Measurements from ENCODE around the gene DYRK2.

DNA sequence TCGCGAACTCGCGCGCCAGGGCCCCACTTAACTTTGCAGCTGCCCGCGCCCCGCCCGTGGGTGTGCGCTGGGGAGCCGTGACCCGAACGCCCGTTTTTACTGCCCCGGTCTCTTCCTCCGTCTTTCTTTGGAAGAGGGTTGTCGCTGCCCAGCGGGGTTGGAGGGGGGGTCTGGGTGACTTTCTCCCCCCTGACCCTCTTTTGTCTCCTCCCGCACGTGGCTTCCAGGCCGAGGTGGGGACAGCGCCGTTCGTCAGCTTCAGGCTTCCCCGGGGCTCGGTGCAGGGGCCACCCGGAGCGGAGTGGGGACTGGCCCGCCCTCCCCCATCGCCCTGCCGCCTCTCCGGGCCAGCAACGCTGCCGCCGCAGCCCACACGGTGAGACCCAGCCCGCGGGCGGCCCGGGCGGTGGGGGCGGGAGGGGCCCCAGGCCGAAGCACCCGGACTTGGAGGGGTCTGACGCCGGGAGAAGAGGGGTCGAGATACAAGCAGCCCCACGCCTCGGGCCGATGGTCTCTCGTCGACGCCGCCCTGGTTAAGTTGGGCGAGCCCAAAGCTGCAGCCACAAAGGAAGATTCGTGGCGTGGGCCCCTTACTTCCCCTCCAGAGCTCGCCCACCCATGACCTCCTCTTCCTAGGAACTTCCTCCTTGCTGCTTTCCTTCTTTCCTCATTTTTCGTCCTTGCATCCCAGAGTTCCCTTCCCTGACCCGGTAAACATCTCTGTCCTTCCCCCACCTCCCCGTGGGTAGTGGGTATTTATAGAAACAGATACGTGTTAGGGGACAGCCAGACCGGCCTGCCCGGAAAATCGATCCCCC is 1.2 kb downstream of the DYRK2 start:
- TF ChIP-seq, protein P1, sequence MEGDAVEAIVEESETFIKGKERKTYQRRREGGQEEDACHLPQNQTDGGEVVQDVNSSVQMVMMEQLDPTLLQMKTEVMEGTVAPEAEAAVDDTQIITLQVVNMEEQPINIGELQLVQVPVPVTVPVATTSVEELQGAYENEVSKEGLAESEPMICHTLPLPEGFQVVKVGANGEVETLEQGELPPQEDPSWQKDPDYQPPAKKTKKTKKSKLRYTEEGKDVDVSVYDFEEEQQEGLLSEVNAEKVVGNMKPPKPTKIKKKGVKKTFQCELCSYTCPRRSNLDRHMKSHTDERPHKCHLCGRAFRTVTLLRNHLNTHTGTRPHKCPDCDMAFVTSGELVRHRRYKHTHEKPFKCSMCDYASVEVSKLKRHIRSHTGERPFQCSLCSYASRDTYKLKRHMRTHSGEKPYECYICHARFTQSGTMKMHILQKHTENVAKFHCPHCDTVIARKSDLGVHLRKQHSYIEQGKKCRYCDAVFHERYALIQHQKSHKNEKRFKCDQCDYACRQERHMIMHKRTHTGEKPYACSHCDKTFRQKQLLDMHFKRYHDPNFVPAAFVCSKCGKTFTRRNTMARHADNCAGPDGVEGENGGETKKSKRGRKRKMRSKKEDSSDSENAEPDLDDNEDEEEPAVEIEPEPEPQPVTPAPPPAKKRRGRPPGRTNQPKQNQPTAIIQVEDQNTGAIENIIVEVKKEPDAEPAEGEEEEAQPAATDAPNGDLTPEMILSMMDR (IDR thresholded peaks at IDR 0.05; ENCODE audit: low read depth, low read length) = no peak
- no peak for TF ChIP-seq POLR2A (IDR thresholded peaks at IDR 0.05; ENCODE audit: extremely low read depth, insufficient read length)
- peak; percentile 63 for TF ChIP-seq MAX (IDR thresholded peaks at IDR 0.05; ENCODE audit: low read depth, low read length)
